H1 (cell line): ENCODE data around the gene CTSS. TPM values are rescaled to one million over a fixed set of nuclear protein-coding genes. Genes with fewer than 3 reads are reported as not detected.

Source experiments
- BCL11A ChIP-seq, 2 experiments: IDR thresholded peaks; one replicate each; pipeline ENCODE4 v1.6.1; 2011; ENCODE audit warnings: low read depth in 2 of 2, low read length in 2 of 2, mild to moderate bottlenecking in 2 of 2
- CTCF ChIP-seq, 3 experiments: IDR thresholded peaks; 1 replicate in 2 of 3; 2 replicates in 1 of 3; pipeline versions ENCODE4 v1.5.1 to v1.6.1; 2011; ENCODE audit warnings: low read length in 3 of 3, mild to moderate bottlenecking in 3 of 3, inconsistent platforms in 2 of 3, low read depth in 1 of 3, moderate library complexity in 1 of 3; ENCODE audit not compliant: insufficient read depth in 1 of 3; ENCODE audit errors: control extremely low read depth in 1 of 3
- HDAC2 ChIP-seq, 2 experiments: fragments of 300-600 bp in 1 of 2; sonication (generic) in 1 of 2; IDR thresholded peaks; 2 replicates each; pipeline ENCODE4 v1.6.1; 2011 to 2012; ENCODE audit warnings: low read depth in 2 of 2, low read length in 2 of 2, mild to moderate bottlenecking in 2 of 2, moderate library complexity in 2 of 2, borderline replicate concordance in 1 of 2, inconsistent platforms in 1 of 2
- MAX ChIP-seq: IDR thresholded peaks from 2 replicates; pipeline ENCODE4 v1.6.1; 2012; ENCODE audit warnings: inconsistent platforms
- NRF1 ChIP-seq: IDR thresholded peaks from 2 replicates; pipeline ENCODE4 v1.6.1; 2011; ENCODE audit warnings: mild to moderate bottlenecking, low read depth, low read length, improper control_type of control experiment
- POLR2A ChIP-seq, 2 experiments: IDR thresholded peaks; 1 replicate in 1 of 2; 2 replicates in 1 of 2; pipeline ENCODE4 v1.6.1; 2011; ENCODE audit warnings: low read depth in 2 of 2, low read length in 2 of 2, mild to moderate bottlenecking in 2 of 2; ENCODE audit errors: control extremely low read depth in 1 of 2
- SRF ChIP-seq: IDR thresholded peaks from 2 replicates; pipeline ENCODE4 v1.6.1; 2011; ENCODE audit warnings: mild to moderate bottlenecking, low read depth, low read length, moderate library complexity
- SUZ12 ChIP-seq: fragments of 200-600 bp; sonication (generic); IDR thresholded peaks from 2 replicates; pipeline ENCODE4 v1.6.1; 2012; ENCODE audit warnings: mild to moderate bottlenecking, inconsistent platforms, low read length, moderate library complexity, mixed read lengths
- polyA plus RNA-seq, 7 experiments: library from polyadenylated mRNA; depleted of rRNA in 3 of 7; stranded (reverse) in 5 of 7; unstranded in 2 of 7; fragments of >200 nt in 5 of 7; fragments of 200-250 nt in 2 of 7; gene quantifications; 1 replicate in 5 of 7; 2 replicates in 1 of 7; 4 replicates in 1 of 7; pipeline versions ENCODE4 v1.2.1 to v1.2.3, GENCODE V29; 2011 to 2013; ENCODE audit warnings: missing spikeins in 2 of 7, mixed read lengths in 2 of 7
- total RNA-seq: library from RNA; stranded (reverse); fragmentation: NEBNext Ultra II Directional; extraction: Animal tissue kit (Norgen Biotek cat#: 25700); gene quantifications from 2 replicates; pipeline ENCODE4 v1.2.1, GENCODE V29; 2021

Gene CTSS
- total and polyA plus RNA-seq, 2 of the 8 experiments (the other 6 are each of a cell fraction or from before 2014, with no cell fraction given) = not detected

DNA sequence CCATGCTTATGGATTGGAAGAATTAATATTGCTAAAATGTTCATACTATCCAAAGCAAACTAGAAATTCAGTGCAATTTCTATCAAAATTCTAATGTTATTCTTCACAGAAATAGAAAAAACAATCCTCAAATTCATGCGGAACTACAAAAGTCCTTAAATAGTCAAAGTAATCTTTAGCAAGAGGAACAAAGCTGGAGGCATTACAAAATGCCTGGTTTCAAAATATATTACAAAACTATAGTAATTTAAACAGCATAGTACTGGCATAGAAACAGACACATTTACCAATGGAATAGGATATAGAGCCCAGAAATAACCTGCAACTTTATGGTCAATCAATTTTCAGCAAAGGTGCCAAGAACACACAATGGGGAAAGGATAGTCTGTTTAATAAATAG is 3.8 kb downstream of the CTSS start (continued):
- TF ChIP-seq CTCF (IDR thresholded peaks at IDR 0.05; ENCODE audit: control extremely low read depth in 1 of 3, insufficient read depth in 1 of 3, low read depth in 1 of 3, low read length in 3 of 3) (no peak), HDAC2 (IDR thresholded peaks at IDR 0.05; ENCODE audit: borderline replicate concordance in 1 of 2, low read depth in 2 of 2, low read length in 2 of 2) (no peak), BCL11A (IDR thresholded peaks at IDR 0.05; ENCODE audit: low read depth in 2 of 2, low read length in 2 of 2) (no peak), POLR2A (IDR thresholded peaks at IDR 0.05; ENCODE audit: control extremely low read depth in 1 of 2, low read depth in 2 of 2, low read length in 2 of 2) (no peak), NRF1 (no peak), MAX (no peak), SRF (no peak), SUZ12 (no peak)
